Neural cell (in vitro differentiated cells): Measurements from ENCODE around the gene SLC12A7. TPM values are rescaled to one million over a fixed set of nuclear protein-coding genes. Genes with fewer than 3 reads are reported as not detected.

ENCODE experiments used
- H2AFZ ChIP-seq: fragments of 200-600, 300-800 bp; sonication (generic), shearing (Covaris generic); 2 replicates; pipeline ENCODE4 v1.6.0; 2014; ENCODE audit warnings: low read depth, mild to moderate bottlenecking, antibody characterized with exemption, low read length, moderate library complexity
- H3F3A ChIP-seq: fragments of 200-600 bp; shearing (Covaris generic); 2 replicates; pipeline ENCODE4 v1.6.1; 2016; ENCODE audit warnings: mild to moderate bottlenecking, moderate library complexity, mixed read lengths, antibody characterized with exemption, low read length; ENCODE audit not compliant: insufficient read depth, poor library complexity, severe bottlenecking
- H3K27ac ChIP-seq: fragments of 200-600, 300-800 bp; sonication (generic), shearing (Covaris generic); 2 replicates; pipeline ENCODE4 v1.5.1; 2014; ENCODE audit warnings: mild to moderate bottlenecking, low read length, moderate library complexity
- H3K27me3 ChIP-seq: fragments of 300-800, 200-600 bp; sonication (generic), shearing (Covaris generic); 2 replicates; pipeline ENCODE4 v1.6.0; 2014; ENCODE audit warnings: mild to moderate bottlenecking, low read depth, low read length, moderate library complexity; ENCODE audit not compliant: insufficient read depth
- H3K36me3 ChIP-seq: fragments of 300-800, 200-600 bp; sonication (generic), shearing (Covaris generic); 2 replicates; pipeline ENCODE4 v1.5.1; 2014; ENCODE audit warnings: mild to moderate bottlenecking, antibody characterized with exemption, low read length, moderate library complexity; ENCODE audit not compliant: insufficient read depth
- H3K4me2 ChIP-seq: fragments of 300-800, 200-600 bp; sonication (generic), shearing (Covaris generic); 2 replicates; pipeline ENCODE4 v1.6.0; 2014; ENCODE audit warnings: mild to moderate bottlenecking, low read length
- H3K4me3 ChIP-seq: fragments of 300-800, 200-600 bp; sonication (generic), shearing (Covaris generic); 2 replicates; pipeline ENCODE4 v1.5.1; 2014; ENCODE audit warnings: mild to moderate bottlenecking, low read length, moderate library complexity
- H3K79me2 ChIP-seq: fragments of 200-600 bp; shearing (Covaris generic); replicated peaks from 2 replicates; pipeline ENCODE4 v1.6.0; 2014; ENCODE audit warnings: mild to moderate bottlenecking, low read length, moderate library complexity; ENCODE audit not compliant: insufficient read depth
- H3K9ac ChIP-seq: fragments of 300-800, 200-600 bp; sonication (generic), shearing (Covaris generic); 2 replicates; pipeline ENCODE4 v1.6.1; 2016; ENCODE audit warnings: mild to moderate bottlenecking, low read length, mixed read lengths
- H3K9me2 ChIP-seq: fragments of 200-600 bp; shearing (Covaris generic); 2 replicates; pipeline ENCODE4 v1.6.1; 2016; ENCODE audit warnings: mild to moderate bottlenecking, low read length, mixed read lengths; ENCODE audit not compliant: insufficient read depth
- H3K9me3 ChIP-seq: fragments of 200-600, 300-800 bp; sonication (generic), shearing (Covaris generic); 2 replicates; pipeline ENCODE4 v1.6.1; 2016; ENCODE audit warnings: mild to moderate bottlenecking, mixed run types, low read length, moderate library complexity, mixed read lengths
- H4K20me1 ChIP-seq: fragments of 200-600 bp; shearing (Covaris generic); 2 replicates; pipeline ENCODE4 v1.6.1; 2016; ENCODE audit warnings: mild to moderate bottlenecking, mixed run types; ENCODE audit not compliant: insufficient read depth
- CTCF ChIP-seq: fragments of 450-650 bp; IDR thresholded peaks from 2 replicates; pipeline ENCODE4 v1.5.1; 2014; ENCODE audit warnings: antibody characterized with exemption, mild to moderate bottlenecking, moderate library complexity; ENCODE audit not compliant: poor library complexity, severe bottlenecking
- EP300 ChIP-seq: fragments of 450-650 bp; conservative IDR thresholded peaks from 2 replicates; pipeline ENCODE4 v1.6.1; 2014; ENCODE audit warnings: antibody characterized with exemption, mild to moderate bottlenecking, moderate library complexity; ENCODE audit not compliant: poor library complexity, severe bottlenecking
- EZH2 ChIP-seq: fragments of 200-600, 300-800 bp; shearing (Covaris generic), sonication (generic); IDR thresholded peaks from 2 replicates; pipeline ENCODE4 v1.6.1; 2014; ENCODE audit warnings: antibody characterized with exemption, low read length, borderline replicate concordance, mild to moderate bottlenecking; ENCODE audit not compliant: insufficient read depth, poor library complexity, severe bottlenecking
- MXI1 ChIP-seq: fragments of 450-650 bp; conservative IDR thresholded peaks from 2 replicates; pipeline ENCODE4 v1.6.1; 2014; ENCODE audit warnings: antibody characterized with exemption, mild to moderate bottlenecking; ENCODE audit not compliant: poor library complexity, severe bottlenecking
- POLR2AphosphoS5 ChIP-seq: IDR thresholded peaks from 2 replicates; pipeline ENCODE4 v1.6.1; 2012
- RAD21 ChIP-seq: fragments of 450-650 bp; conservative IDR thresholded peaks from 2 replicates; pipeline ENCODE4 v1.6.1; 2014; ENCODE audit warnings: antibody characterized with exemption, mild to moderate bottlenecking, moderate library complexity
- REST ChIP-seq: IDR thresholded peaks from 2 replicates; pipeline ENCODE4 v1.6.1; 2012; ENCODE audit warnings: borderline replicate concordance
- SMC3 ChIP-seq: fragments of 450-650 bp; conservative IDR thresholded peaks from 2 replicates; pipeline ENCODE4 v1.6.1; 2014; ENCODE audit warnings: antibody characterized with exemption, mild to moderate bottlenecking, moderate library complexity; ENCODE audit not compliant: poor library complexity
- TAF1 ChIP-seq: IDR thresholded peaks from 2 replicates; pipeline ENCODE4 v1.6.1; 2012; ENCODE audit warnings: low read depth
- polyA plus RNA-seq: library from polyadenylated mRNA; depleted of rRNA; stranded (reverse); fragments of >200 nt; gene quantifications from 2 replicates; pipeline ENCODE4 v1.2.3, GENCODE V29; 2014

Gene SLC12A7
- polyA plus RNA-seq, 1 donor from 2014 or later = 4.5 TPM

- Histone ChIP-seq H3K36me3 (no peaks in the 10 kb centered on the region), H3K79me2 (no peaks in the 10 kb centered on the region), H3K27me3 (no peaks in the 10 kb centered on the region), H4K20me1 (no peaks in the 10 kb centered on the region), H3K9me3 (no peaks in the 10 kb centered on the region), H2AFZ (no peak overlapping the region), H3K4me3 (no peak overlapping the region), H3K4me2 (no peak overlapping the region), H3F3A (no peaks in the 10 kb centered on the region), H3K27ac (no peak overlapping the region), H3K9me2 (no peaks in the 10 kb centered on the region), H3K9ac (no peak overlapping the region)
- TF ChIP-seq REST = no peak
- no peak for TF ChIP-seq EP300
- no peak for TF ChIP-seq POLR2AphosphoS5
- no peak for TF ChIP-seq TAF1
- no peak for TF ChIP-seq CTCF
- no peak for TF ChIP-seq MXI1
- TF ChIP-seq SMC3 = no peak
- TF ChIP-seq EZH2 = no peak
- TF ChIP-seq RAD21 = no peak
Measured at GRCh38 chr5:1074226-1074625, 37.6 kb downstream of the SLC12A7 start.

- H3K79me2 ChIP-seq = no peaks in the 10 kb centered on the region
- H3K9ac ChIP-seq = no peak overlapping the region
- no peak overlapping the region for H3K4me3 ChIP-seq
- H3K4me2 ChIP-seq = no peak overlapping the region
- H3K9me2 ChIP-seq = no peaks in the 10 kb centered on the region
- TF ChIP-seq TAF1 (no peak), REST (no peak), EP300 (no peak), POLR2AphosphoS5 (no peak), SMC3 (no peak), CTCF (no peak), MXI1 (no peak), RAD21 (no peak), EZH2 (no peak)
- no peak overlapping the region for H2AFZ ChIP-seq
- H3K36me3 ChIP-seq = no peaks in the 10 kb centered on the region
- H3K27ac ChIP-seq = no peak overlapping the region
- no peaks in the 10 kb centered on the region for H4K20me1 ChIP-seq
- no peaks in the 10 kb centered on the region for H3K9me3 ChIP-seq
- no peaks in the 10 kb centered on the region for H3F3A ChIP-seq
- no peaks in the 10 kb centered on the region for H3K27me3 ChIP-seq
Measured at GRCh38 chr5:1073239-1074102, 38.4 kb downstream of the SLC12A7 start.
